Endothelial cell of umbilical vein (primary cell): ENCODE data around the gene KMT2C.
A peak's percentile ranks its signal among the peaks of the same experiment; 100 is the strongest.
"Not testable (repeated sequence)": the region's sequence is repeated elsewhere in the genome, so short reads cannot be mapped to it uniquely, and the experiment has no call there.

ENCODE experiments used
- EZH2 ChIP-seq: IDR thresholded peaks from 2 replicates; pipeline ENCODE4 v1.6.1; 2012; ENCODE audit warnings: borderline replicate concordance, low read depth, mild to moderate bottlenecking, moderate library complexity, low read length, inconsistent platforms; ENCODE audit not compliant: severe bottlenecking
- FOS ChIP-seq: IDR thresholded peaks from 2 replicates; pipeline ENCODE4 v1.6.1; 2011; ENCODE audit warnings: mild to moderate bottlenecking, low read length, moderate library complexity, borderline replicate concordance; ENCODE audit not compliant: insufficient read depth
- GATA2 ChIP-seq: IDR thresholded peaks from 2 replicates; pipeline ENCODE4 v1.7.0; 2011; ENCODE audit warnings: low read depth, mild to moderate bottlenecking, moderate library complexity, mixed read lengths, low read length; ENCODE audit not compliant: insufficient read length, insufficient read depth
- JUN ChIP-seq: IDR thresholded peaks from 2 replicates; pipeline ENCODE4 v1.6.1; 2011; ENCODE audit warnings: borderline replicate concordance, low read depth; ENCODE audit not compliant: insufficient read length, insufficient read depth
- MYC ChIP-seq: IDR thresholded peaks from one replicate; pipeline ENCODE4 v1.6.1; 2011; ENCODE audit warnings: mild to moderate bottlenecking, low read depth, low read length
- POLR2A ChIP-seq: IDR thresholded peaks from 2 replicates; pipeline ENCODE4 v1.6.1; 2012; ENCODE audit warnings: low read depth, mild to moderate bottlenecking, control low read depth, low read length
- POLR2AphosphoS5 ChIP-seq: IDR thresholded peaks from 2 replicates; pipeline ENCODE4 v1.6.1; 2012; ENCODE audit warnings: low read depth, mild to moderate bottlenecking, control low read depth, low read length, moderate library complexity; ENCODE audit not compliant: insufficient read depth
- TF ChIP-seq, protein P1 (sequence below), 2 donors: IDR thresholded peaks; 1 replicate in 1 of 2; 2 replicates in 1 of 2; pipeline ENCODE4 v1.5.1; 2011; ENCODE audit warnings: low read length in 2 of 2, mild to moderate bottlenecking in 2 of 2, moderate library complexity in 2 of 2, control low read depth in 1 of 2, inconsistent platforms in 1 of 2, low read depth in 1 of 2; ENCODE audit not compliant: insufficient read depth in 1 of 2; ENCODE audit errors: extremely low read depth in 1 of 2
- TF ChIP-seq, protein P2 (sequence below): IDR thresholded peaks from 2 replicates; pipeline ENCODE4 v1.6.1; 2011; ENCODE audit not compliant: insufficient read depth, insufficient read length

DNA sequence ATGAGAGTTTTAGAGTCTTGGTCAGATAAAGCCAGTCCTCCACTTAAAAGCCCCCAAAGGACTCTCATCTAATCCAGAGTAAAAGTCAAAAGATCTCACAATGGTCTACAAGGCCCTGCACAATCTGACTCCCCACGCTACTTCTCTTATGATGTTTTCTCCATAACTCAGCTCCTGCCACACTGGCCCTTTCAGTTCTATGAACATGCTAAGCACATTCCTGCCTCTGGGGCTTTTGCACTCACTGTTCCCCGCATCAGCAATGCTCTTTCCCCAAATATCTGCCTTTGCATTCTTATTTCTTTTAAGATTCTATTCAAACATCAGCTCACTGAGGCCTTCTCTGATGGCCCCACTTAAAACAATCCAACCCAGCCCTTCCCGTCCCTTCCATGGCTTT is 41.6 kb downstream of the KMT2C start:
- not testable (repeated sequence) for TF ChIP-seq POLR2A, EZH2, MYC, POLR2AphosphoS5, JUN, FOS, GATA2
- TF ChIP-seq, protein P1, sequence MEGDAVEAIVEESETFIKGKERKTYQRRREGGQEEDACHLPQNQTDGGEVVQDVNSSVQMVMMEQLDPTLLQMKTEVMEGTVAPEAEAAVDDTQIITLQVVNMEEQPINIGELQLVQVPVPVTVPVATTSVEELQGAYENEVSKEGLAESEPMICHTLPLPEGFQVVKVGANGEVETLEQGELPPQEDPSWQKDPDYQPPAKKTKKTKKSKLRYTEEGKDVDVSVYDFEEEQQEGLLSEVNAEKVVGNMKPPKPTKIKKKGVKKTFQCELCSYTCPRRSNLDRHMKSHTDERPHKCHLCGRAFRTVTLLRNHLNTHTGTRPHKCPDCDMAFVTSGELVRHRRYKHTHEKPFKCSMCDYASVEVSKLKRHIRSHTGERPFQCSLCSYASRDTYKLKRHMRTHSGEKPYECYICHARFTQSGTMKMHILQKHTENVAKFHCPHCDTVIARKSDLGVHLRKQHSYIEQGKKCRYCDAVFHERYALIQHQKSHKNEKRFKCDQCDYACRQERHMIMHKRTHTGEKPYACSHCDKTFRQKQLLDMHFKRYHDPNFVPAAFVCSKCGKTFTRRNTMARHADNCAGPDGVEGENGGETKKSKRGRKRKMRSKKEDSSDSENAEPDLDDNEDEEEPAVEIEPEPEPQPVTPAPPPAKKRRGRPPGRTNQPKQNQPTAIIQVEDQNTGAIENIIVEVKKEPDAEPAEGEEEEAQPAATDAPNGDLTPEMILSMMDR (IDR thresholded peaks at IDR 0.05; ENCODE audit: extremely low read depth in 1 of 2, insufficient read depth in 1 of 2, low read depth in 1 of 2, low read length in 2 of 2) = peak; percentile 7 to 44
- TF ChIP-seq, protein P2, sequence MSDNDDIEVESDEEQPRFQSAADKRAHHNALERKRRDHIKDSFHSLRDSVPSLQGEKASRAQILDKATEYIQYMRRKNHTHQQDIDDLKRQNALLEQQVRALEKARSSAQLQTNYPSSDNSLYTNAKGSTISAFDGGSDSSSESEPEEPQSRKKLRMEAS = not testable (repeated sequence)
